HEK293 (cell line): ENCODE data around the gene PGBD5.

ENCODE experiments used
- CTCF ChIP-seq: fragments of 450-650 bp; formaldehyde crosslinking; IDR thresholded peaks from 2 replicates; pipeline ENCODE4 v1.5.1; 2016; ENCODE audit warnings: missing biosample characterization, missing genetic modification characterization
- ZBTB6 ChIP-seq: fragments of 450-650 bp; formaldehyde crosslinking; IDR thresholded peaks from 2 replicates; pipeline ENCODE4 v1.5.1; 2017; ENCODE audit warnings: missing biosample characterization, missing genetic modification characterization
- ZNF426 ChIP-seq: fragments of 450-650 bp; formaldehyde crosslinking; IDR thresholded peaks from 2 replicates; pipeline ENCODE4 v1.5.1; 2017; ENCODE audit warnings: missing biosample characterization, missing genetic modification characterization, mild to moderate bottlenecking, inconsistent platforms, moderate library complexity
- ZNF777 ChIP-seq: fragments of 450-650 bp; formaldehyde crosslinking; IDR thresholded peaks from 2 replicates; pipeline ENCODE4 v1.5.1; 2017; ENCODE audit warnings: missing biosample characterization, missing genetic modification characterization, borderline replicate concordance
- TF ChIP-seq, protein P1 (sequence below): fragments of 450-650 bp; formaldehyde crosslinking; IDR thresholded peaks from 2 replicates; pipeline ENCODE4 v1.5.1; 2016; ENCODE audit warnings: missing biosample characterization, missing genetic modification characterization
- TF ChIP-seq, protein P2 (sequence below): fragments of 450-650 bp; formaldehyde crosslinking; IDR thresholded peaks from 2 replicates; pipeline ENCODE4 v1.5.1; 2016; ENCODE audit warnings: missing biosample characterization, missing genetic modification characterization

GRCh38 chr1:230458509-230458908 lies 32.4 kb upstream of the PGBD5 start:
- TF ChIP-seq ZNF777: no peak
- TF ChIP-seq, protein P1, sequence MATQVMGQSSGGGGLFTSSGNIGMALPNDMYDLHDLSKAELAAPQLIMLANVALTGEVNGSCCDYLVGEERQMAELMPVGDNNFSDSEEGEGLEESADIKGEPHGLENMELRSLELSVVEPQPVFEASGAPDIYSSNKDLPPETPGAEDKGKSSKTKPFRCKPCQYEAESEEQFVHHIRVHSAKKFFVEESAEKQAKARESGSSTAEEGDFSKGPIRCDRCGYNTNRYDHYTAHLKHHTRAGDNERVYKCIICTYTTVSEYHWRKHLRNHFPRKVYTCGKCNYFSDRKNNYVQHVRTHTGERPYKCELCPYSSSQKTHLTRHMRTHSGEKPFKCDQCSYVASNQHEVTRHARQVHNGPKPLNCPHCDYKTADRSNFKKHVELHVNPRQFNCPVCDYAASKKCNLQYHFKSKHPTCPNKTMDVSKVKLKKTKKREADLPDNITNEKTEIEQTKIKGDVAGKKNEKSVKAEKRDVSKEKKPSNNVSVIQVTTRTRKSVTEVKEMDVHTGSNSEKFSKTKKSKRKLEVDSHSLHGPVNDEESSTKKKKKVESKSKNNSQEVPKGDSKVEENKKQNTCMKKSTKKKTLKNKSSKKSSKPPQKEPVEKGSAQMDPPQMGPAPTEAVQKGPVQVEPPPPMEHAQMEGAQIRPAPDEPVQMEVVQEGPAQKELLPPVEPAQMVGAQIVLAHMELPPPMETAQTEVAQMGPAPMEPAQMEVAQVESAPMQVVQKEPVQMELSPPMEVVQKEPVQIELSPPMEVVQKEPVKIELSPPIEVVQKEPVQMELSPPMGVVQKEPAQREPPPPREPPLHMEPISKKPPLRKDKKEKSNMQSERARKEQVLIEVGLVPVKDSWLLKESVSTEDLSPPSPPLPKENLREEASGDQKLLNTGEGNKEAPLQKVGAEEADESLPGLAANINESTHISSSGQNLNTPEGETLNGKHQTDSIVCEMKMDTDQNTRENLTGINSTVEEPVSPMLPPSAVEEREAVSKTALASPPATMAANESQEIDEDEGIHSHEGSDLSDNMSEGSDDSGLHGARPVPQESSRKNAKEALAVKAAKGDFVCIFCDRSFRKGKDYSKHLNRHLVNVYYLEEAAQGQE: no peak
- TF ChIP-seq, protein P2, sequence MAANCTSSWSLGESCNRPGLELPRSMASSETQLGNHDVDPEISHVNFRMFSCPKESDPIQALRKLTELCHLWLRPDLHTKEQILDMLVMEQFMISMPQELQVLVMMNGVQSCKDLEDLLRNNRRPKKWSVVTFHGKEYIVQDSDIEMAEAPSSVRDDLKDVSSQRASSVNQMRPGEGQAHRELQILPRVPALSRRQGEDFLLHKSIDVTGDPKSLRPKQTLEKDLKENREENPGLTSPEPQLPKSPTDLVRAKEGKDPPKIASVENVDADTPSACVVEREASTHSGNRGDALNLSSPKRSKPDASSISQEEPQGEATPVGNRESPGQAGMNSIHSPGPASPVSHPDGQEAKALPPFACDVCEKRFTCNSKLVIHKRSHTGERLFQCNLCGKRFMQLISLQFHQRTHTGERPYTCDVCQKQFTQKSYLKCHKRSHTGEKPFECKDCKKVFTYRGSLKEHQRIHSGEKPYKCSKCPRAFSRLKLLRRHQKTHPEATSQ: no peak
- no peak for TF ChIP-seq CTCF (tag by site-specific recombination)
- TF ChIP-seq ZNF426 (tag by site-specific recombination): no peak
- TF ChIP-seq ZBTB6 (tag by site-specific recombination): no peak
